Measurements from ENCODE around the gene PLEKHG5. TPM values are rescaled to one million over a fixed set of nuclear protein-coding genes. Genes with fewer than 3 reads are reported as not detected.
A peak's percentile ranks its signal among the peaks of the same experiment; 100 is the strongest.
"Not testable (repeated sequence)": the region's sequence is repeated elsewhere in the genome, so short reads cannot be mapped to it uniquely, and the experiment has no call there.

The PLEKHG5 gene
- total and polyA plus RNA-seq, 4 donors: 0.28 to 1.9 (median 1.1) TPM

- peak; percentile 77 for DNase-seq (ENCODE audit: low spot score)
Measured at GRCh38 chr1:6438047-6438525, 53.4 kb downstream of the PLEKHG5 start.

GRCh38 chr1:6437012-6437700 is 54.3 kb downstream of the PLEKHG5 start:
- H3K27ac ChIP-seq (ENCODE audit: low read depth in 1 of 2, low read length in 2 of 2); H3K4me3 ChIP-seq (ENCODE audit: low read depth in 1 of 3, low read length in 3 of 3); H3K9ac ChIP-seq (ENCODE audit: low read depth in 1 of 2, low read length in 2 of 2); H3K4me1 ChIP-seq (ENCODE audit: control insufficient read depth in 4 of 4, insufficient read depth in 4 of 4, low read length in 3 of 4); H3K36me3 ChIP-seq (ENCODE audit: control insufficient read depth in 4 of 4, insufficient read depth in 3 of 4, low read depth in 1 of 4, low read length in 3 of 4); DNase-seq (ENCODE audit: low spot score); H3K27me3 ChIP-seq (ENCODE audit: control insufficient read depth in 4 of 4, insufficient read depth in 4 of 4, low read length in 3 of 4); H3K9me3 ChIP-seq (ENCODE audit: control insufficient read depth in 4 of 4, low read length in 3 of 4): not testable (repeated sequence)
- WGBS: 60% methylated on average over 22 of the region's 22 CpGs

More at GRCh38 chr1:6438047-6438525, 53.4 kb downstream of the PLEKHG5 start:
- Histone ChIP-seq H3K4me1 (ENCODE audit: control insufficient read depth in 4 of 4, insufficient read depth in 4 of 4, low read length in 3 of 4) (peaks cover 0 to 9% (median 6%) of the 10 kb centered on the region in 4 donors), H3K36me3 (ENCODE audit: control insufficient read depth in 4 of 4, insufficient read depth in 3 of 4, low read depth in 1 of 4, low read length in 3 of 4) (no peaks in the 10 kb centered on the region), H3K9ac (ENCODE audit: low read depth in 1 of 2, low read length in 2 of 2) (no peak overlapping the region), H3K4me3 (ENCODE audit: low read depth in 1 of 3, low read length in 3 of 3) (no peak overlapping the region), H3K9me3 (ENCODE audit: control insufficient read depth in 4 of 4, low read length in 3 of 4) (no peaks in the 10 kb centered on the region), H3K27ac (ENCODE audit: low read depth in 1 of 2, low read length in 2 of 2) (no peak overlapping the region), H3K27me3 (ENCODE audit: control insufficient read depth in 4 of 4, insufficient read depth in 4 of 4, low read length in 3 of 4) (no peaks in the 10 kb centered on the region)
- peak; percentile 86 for TF ChIP-seq CTCF (IDR thresholded peaks at IDR 0.05; ENCODE audit: low read depth, low read length, missing input control)
- no peak for TF ChIP-seq EGR1 (IDR thresholded peaks at IDR 0.05; ENCODE audit: low read depth in 2 of 2)
- TF ChIP-seq NR2F2 (IDR thresholded peaks at IDR 0.05): no peak
- TF ChIP-seq SP1 (IDR thresholded peaks at IDR 0.05): no peak
- no peak for TF ChIP-seq YY1 (IDR thresholded peaks at IDR 0.05)
- peak; percentile 68 to 81 for TF ChIP-seq RAD21 (IDR thresholded peaks at IDR 0.05)
- TF ChIP-seq GABPA (IDR thresholded peaks at IDR 0.05 in 1 of 2, conservative IDR thresholded peaks at IDR 0.05 in 1 of 2): no peak
- TF ChIP-seq FOXA1 (IDR thresholded peaks at IDR 0.05): no peak
- TF ChIP-seq, protein P1, sequence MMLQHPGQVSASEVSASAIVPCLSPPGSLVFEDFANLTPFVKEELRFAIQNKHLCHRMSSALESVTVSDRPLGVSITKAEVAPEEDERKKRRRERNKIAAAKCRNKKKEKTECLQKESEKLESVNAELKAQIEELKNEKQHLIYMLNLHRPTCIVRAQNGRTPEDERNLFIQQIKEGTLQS (IDR thresholded peaks at IDR 0.05): no peak
- TF ChIP-seq TAF1 (conservative IDR thresholded peaks at IDR 0.05): no peak
- TF ChIP-seq FOXA2 (IDR thresholded peaks at IDR 0.05): no peak
- no peak for TF ChIP-seq HNF4A (conservative IDR thresholded peaks at IDR 0.05)
- no peak for TF ChIP-seq HNF4G (IDR thresholded peaks at IDR 0.05)
- WGBS: 5% methylated on average over 5 of the region's 5 CpGs

GRCh38 chr1:6436277-6436676 is 55.2 kb downstream of the PLEKHG5 start:
- H3K4me3 ChIP-seq (ENCODE audit: low read depth in 1 of 3, low read length in 3 of 3); H3K36me3 ChIP-seq (ENCODE audit: control insufficient read depth in 4 of 4, insufficient read depth in 3 of 4, low read depth in 1 of 4, low read length in 3 of 4); H3K4me1 ChIP-seq (ENCODE audit: control insufficient read depth in 4 of 4, insufficient read depth in 4 of 4, low read length in 3 of 4); H3K27ac ChIP-seq (ENCODE audit: low read depth in 1 of 2, low read length in 2 of 2); H3K9me3 ChIP-seq (ENCODE audit: control insufficient read depth in 4 of 4, low read length in 3 of 4); H3K9ac ChIP-seq (ENCODE audit: low read depth in 1 of 2, low read length in 2 of 2); H3K27me3 ChIP-seq (ENCODE audit: control insufficient read depth in 4 of 4, insufficient read depth in 4 of 4, low read length in 3 of 4); DNase-seq (ENCODE audit: low spot score): not testable (repeated sequence)
- 76% methylated on average over 3 of the region's 3 CpGs for WGBS
